OCI-LY7 (cell line): ENCODE results near the gene TRIM10. TPM values are rescaled to one million over a fixed set of nuclear protein-coding genes. Genes with fewer than 3 reads are reported as not detected.

Experiments
- BruUV-seq: library from RNA; stranded (reverse); fragments of 400-500 nt; replicated peaks from 2 replicates; lab custom pipeline; 2021; lab: Mats Ljungman, UMichigan
- CTCF ChIA-PET: fragments of 300-600 bp; sonication (Branson Sonifier 250); formaldehyde crosslinking; loops from one replicate; lab custom pipeline; 2022; ENCODE audit warnings: antibody characterized with exemption; ENCODE audit not compliant: unreplicated experiment; lab: Charles Lee
- POLR2A ChIA-PET: fragments of 300-600 bp; sonication (Branson Sonifier 250); formaldehyde crosslinking; loops from one replicate; lab custom pipeline; 2022; ENCODE audit warnings: antibody characterized with exemption; lab: Charles Lee
- DNase-seq: peaks from one replicate; pipeline ENCODE4 v3.0.0-alpha.2; 2015; ENCODE audit warnings: low spot score
- H2AFZ ChIP-seq: fragments of 200-600 bp; sonication (generic), shearing (Covaris generic); 2 replicates; pipeline ENCODE4 v1.6.1; 2014; ENCODE audit warnings: mild to moderate bottlenecking, antibody characterized with exemption, low read length, moderate library complexity
- H3K27ac ChIP-seq: fragments of 200-600 bp; sonication (generic); 2 replicates; pipeline ENCODE4 v1.5.1; 2014; ENCODE audit warnings: mixed run types, low read depth, mild to moderate bottlenecking, moderate library complexity, low read length, inconsistent platforms; ENCODE audit not compliant: poor library complexity, severe bottlenecking
- H3K36me3 ChIP-seq: fragments of 200-600 bp; sonication (generic); 2 replicates; pipeline ENCODE4 v1.6.1; 2014; ENCODE audit warnings: mild to moderate bottlenecking, antibody characterized with exemption, low read length, moderate library complexity, mixed read lengths; ENCODE audit not compliant: insufficient read depth
- H3K4me1 ChIP-seq: fragments of 200-600 bp; sonication (generic); 2 replicates; pipeline ENCODE4 v1.5.1; 2014; ENCODE audit warnings: mild to moderate bottlenecking, low read length; ENCODE audit not compliant: insufficient read depth, poor library complexity, severe bottlenecking
- H3K4me2 ChIP-seq: fragments of 200-600 bp; sonication (generic); 2 replicates; pipeline ENCODE4 v1.6.1; 2014; ENCODE audit warnings: mild to moderate bottlenecking, low read length
- H3K4me3 ChIP-seq: fragments of 200-600 bp; sonication (generic); 2 replicates; pipeline ENCODE4 v1.5.1; 2014; ENCODE audit warnings: mild to moderate bottlenecking, low read depth, low read length; ENCODE audit not compliant: poor library complexity, severe bottlenecking
- H3K79me2 ChIP-seq: fragments of 200-600 bp; sonication (generic); 2 replicates; pipeline ENCODE4 v1.6.1; 2016; ENCODE audit warnings: low read depth, mild to moderate bottlenecking, low read length, moderate library complexity, mixed read lengths; ENCODE audit not compliant: insufficient read depth
- H3K9me2 ChIP-seq: fragments of 200-600 bp; sonication (generic); 2 replicates; pipeline ENCODE4 v1.6.1; 2016; ENCODE audit warnings: mild to moderate bottlenecking, low read length, mixed read lengths; ENCODE audit not compliant: insufficient read depth
- H3K9me3 ChIP-seq: fragments of 200-600 bp; sonication (generic); 2 replicates; pipeline ENCODE4 v1.6.1; 2014; ENCODE audit warnings: mild to moderate bottlenecking, mixed run types, low read length, mixed read lengths
- H4K20me1 ChIP-seq: fragments of 200-600 bp; sonication (generic); 2 replicates; pipeline ENCODE4 v1.6.1; 2014; ENCODE audit warnings: mild to moderate bottlenecking, antibody characterized with exemption, low read length, moderate library complexity, mixed read lengths; ENCODE audit not compliant: insufficient read depth
- EZH2phosphoT487 ChIP-seq: fragments of 200-600 bp; sonication (generic); IDR thresholded peaks from 2 replicates; pipeline ENCODE4 v1.6.1; 2018; ENCODE audit warnings: low read depth, borderline replicate concordance, mild to moderate bottlenecking, mixed run types, antibody characterized with exemption, low read length, moderate library complexity, mixed read lengths
- intact Hi-C: fragments of 100-400 bp; cut with micrococcal nuclease; formaldehyde crosslinking; loops from one replicate; pipeline ENCODE4 v1.10.0; 2022; ENCODE audit not compliant: unreplicated experiment
- total RNA-seq, 2 experiments: library from RNA; depleted of rRNA in 1 of 2; stranded (reverse); fragments of >200 nt in 1 of 2; shearing (Covaris generic) in 1 of 2; gene quantifications; 2 replicates each; pipeline ENCODE4 v1.2.3, GENCODE V29; 2014 to 2022
- TF ChIP-seq, protein P1 (sequence below): fragments of 200-600 bp; sonication (generic); conservative IDR thresholded peaks from 2 replicates; pipeline ENCODE4 v1.5.1; 2014; ENCODE audit warnings: mild to moderate bottlenecking, antibody characterized with exemption, low read length, moderate library complexity, mixed read lengths

TRIM10 gene
- total RNA-seq, 2 experiments from 2014 or later = not detected

DNA sequence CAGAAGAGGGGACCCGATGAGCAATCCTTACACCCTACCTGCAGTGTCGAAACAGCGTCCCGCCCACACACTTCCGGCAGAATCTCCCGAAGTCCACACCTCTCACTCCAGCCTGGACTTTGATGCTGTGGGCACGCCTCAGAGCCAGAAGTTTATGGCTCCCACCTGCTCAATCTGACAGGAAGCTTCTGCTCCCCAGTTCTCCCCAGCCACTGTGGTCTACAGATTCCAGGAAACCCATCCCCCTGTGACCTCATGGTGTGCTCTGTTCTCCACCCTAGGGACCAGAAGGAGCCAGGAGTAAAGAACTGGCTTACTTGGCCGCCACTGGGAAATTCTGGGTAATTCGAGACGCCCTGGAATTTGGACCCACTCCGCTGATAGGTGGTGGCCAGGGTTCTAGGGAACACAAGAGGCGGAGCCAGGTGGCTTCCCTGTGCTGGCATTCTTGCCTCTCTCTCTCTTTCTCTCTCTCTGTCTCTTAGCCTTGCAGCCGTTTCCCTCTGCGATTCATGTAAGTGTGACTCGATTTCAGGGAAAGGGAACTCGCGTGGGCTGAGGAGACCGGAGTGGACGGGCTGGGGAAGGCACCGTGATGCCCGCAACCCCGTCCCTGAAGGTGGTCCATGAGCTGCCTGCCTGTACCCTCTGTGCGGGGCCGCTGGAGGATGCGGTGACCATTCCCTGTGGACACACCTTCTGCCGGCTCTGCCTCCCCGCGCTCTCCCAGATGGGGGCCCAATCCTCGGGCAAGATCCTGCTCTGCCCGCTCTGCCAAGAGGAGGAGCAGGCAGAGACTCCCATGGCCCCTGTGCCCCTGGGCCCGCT is 2.3 kb upstream of the TRIM10 start, which contains the start of gene TRIM15:
TSS of gene TRIM15 (plus strand) at position 457 of the 828 bp plus-strand sequence. CDS start at position 596, 139 bp downstream.
- Histone ChIP-seq H2AFZ (no peak within 1 kb of the TSS), H3K79me2 (no peaks in the 10 kb centered on the region), H3K4me2 (no peak within 1 kb of the TSS; the same call in 1 of the 2 replicates), H3K4me1 (no peaks in the 10 kb centered on the region), H3K36me3 (no peaks in the 10 kb centered on the region), H3K4me3 (no peak within 1 kb of the TSS), H4K20me1 (no peaks in the 10 kb centered on the region), H3K9me3 (no peaks in the 10 kb centered on the region), H3K9me2 (no peaks in the 10 kb centered on the region), H3K27ac (no peak within 1 kb of the TSS)
- intact Hi-C loops = no loop called here
- ChIA-PET CTCF (no interaction called here), POLR2A (no interaction called here)
- DNase-seq = no peak
- TF ChIP-seq EZH2phosphoT487 = no peak
- TF ChIP-seq, protein P1, sequence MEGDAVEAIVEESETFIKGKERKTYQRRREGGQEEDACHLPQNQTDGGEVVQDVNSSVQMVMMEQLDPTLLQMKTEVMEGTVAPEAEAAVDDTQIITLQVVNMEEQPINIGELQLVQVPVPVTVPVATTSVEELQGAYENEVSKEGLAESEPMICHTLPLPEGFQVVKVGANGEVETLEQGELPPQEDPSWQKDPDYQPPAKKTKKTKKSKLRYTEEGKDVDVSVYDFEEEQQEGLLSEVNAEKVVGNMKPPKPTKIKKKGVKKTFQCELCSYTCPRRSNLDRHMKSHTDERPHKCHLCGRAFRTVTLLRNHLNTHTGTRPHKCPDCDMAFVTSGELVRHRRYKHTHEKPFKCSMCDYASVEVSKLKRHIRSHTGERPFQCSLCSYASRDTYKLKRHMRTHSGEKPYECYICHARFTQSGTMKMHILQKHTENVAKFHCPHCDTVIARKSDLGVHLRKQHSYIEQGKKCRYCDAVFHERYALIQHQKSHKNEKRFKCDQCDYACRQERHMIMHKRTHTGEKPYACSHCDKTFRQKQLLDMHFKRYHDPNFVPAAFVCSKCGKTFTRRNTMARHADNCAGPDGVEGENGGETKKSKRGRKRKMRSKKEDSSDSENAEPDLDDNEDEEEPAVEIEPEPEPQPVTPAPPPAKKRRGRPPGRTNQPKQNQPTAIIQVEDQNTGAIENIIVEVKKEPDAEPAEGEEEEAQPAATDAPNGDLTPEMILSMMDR = no peak
- no TSS peak for BruUV-seq

- no peak overlapping the region for H3K27ac ChIP-seq
- no peaks in the 10 kb centered on the region for H3K79me2 ChIP-seq
- intact Hi-C loops = no loop called here
- no peak overlapping the region for H3K4me2 ChIP-seq
- H3K9me2 ChIP-seq = no peaks in the 10 kb centered on the region
- ChIA-PET CTCF (no interaction called here), POLR2A (no interaction called here)
- DNase-seq = no peak
- no peaks in the 10 kb centered on the region for H4K20me1 ChIP-seq
- TF ChIP-seq, protein P1 = no peak
- TF ChIP-seq EZH2phosphoT487 = no peak
- H3K9me3 ChIP-seq = no peaks in the 10 kb centered on the region
- BruUV-seq = no TSS peak
- H3K4me3 ChIP-seq = no peak overlapping the region
- no peaks in the 10 kb centered on the region for H3K4me1 ChIP-seq
- H3K36me3 ChIP-seq = no peaks in the 10 kb centered on the region
- H2AFZ ChIP-seq = no peak overlapping the region
Measured at GRCh38 chr6:30162265-30163089, 1.5 kb upstream of the TRIM10 start.
